Stimulated activated CD4-positive, alpha-beta T cell treated with anti-CD3 and anti-CD28 coated beads, Interleukin-15, amount 100 ng/mL, for 48 hours (primary cell): ENCODE data around the gene RIPOR2.
A peak's percentile ranks its signal among the peaks of the same experiment; 100 is the strongest.
"Not testable (repeated sequence)": the region's sequence is repeated elsewhere in the genome, so short reads cannot be mapped to it uniquely, and the experiment has no call there.

ENCODE experiments used
- DNase-seq, 2 donors: peaks; one replicate each; pipeline ENCODE4 v3.0.0-alpha.2; 2020; ENCODE audit warnings: low read depth in 2 of 2

Gene RIPOR2

GRCh38 chr6:24902782-24903181 is 33.0 kb downstream of the RIPOR2 start:
- DNase-seq, result no peak

GRCh38 chr6:24901698-24902328 is 33.9 kb downstream of the RIPOR2 start:
- no peak for DNase-seq

- no peak for DNase-seq
These were observed 34.7 kb downstream of the RIPOR2 start for GRCh38 chr6:24900917-24901697.

GRCh38 chr6:24899997-24900325 is 35.8 kb downstream of the RIPOR2 start:
- peak in 1 of 2 donors; percentile 27 for DNase-seq

GRCh38 chr6:24899136-24899996 is 36.4 kb downstream of the RIPOR2 start:
- DNase-seq, result no peak

GRCh38 chr6:24898676-24899075 is 37.1 kb downstream of the RIPOR2 start:
- DNase-seq, result no peak

GRCh38 chr6:24897186-24897585 is 38.6 kb downstream of the RIPOR2 start:
- DNase-seq, result no peak

GRCh38 chr6:24893342-24893850 is 42.4 kb downstream of the RIPOR2 start:
- DNase-seq, result no peak

- DNase-seq, result no peak
These were observed 44.8 kb downstream of the RIPOR2 start for GRCh38 chr6:24891004-24891403.

GRCh38 chr6:24890471-24890870 is 45.3 kb downstream of the RIPOR2 start:
- no peak for DNase-seq

- no peak for DNase-seq
These were observed 46.9 kb downstream of the RIPOR2 start for GRCh38 chr6:24888715-24889370.

- no peak for DNase-seq
These were observed 48.1 kb downstream of the RIPOR2 start for GRCh38 chr6:24887545-24888140.

- peak; percentile 15 to 29 for DNase-seq
These were observed 52.1 kb downstream of the RIPOR2 start for GRCh38 chr6:24883618-24884017.

- no peak for DNase-seq
These were observed 52.8 kb downstream of the RIPOR2 start for GRCh38 chr6:24882835-24883555.

- DNase-seq, result no peak
These were observed 53.5 kb downstream of the RIPOR2 start for GRCh38 chr6:24882295-24882694.

- no peak for DNase-seq
These were observed 54.4 kb downstream of the RIPOR2 start for GRCh38 chr6:24881376-24881775.

GRCh38 chr6:24880451-24880850 is 55.3 kb downstream of the RIPOR2 start:
- DNase-seq, result no peak

- DNase-seq, result no peak
These were observed 56.4 kb downstream of the RIPOR2 start for GRCh38 chr6:24879351-24879750.

GRCh38 chr6:24877747-24878146 is 58.0 kb downstream of the RIPOR2 start:
- not testable (repeated sequence) for DNase-seq
